SH-SY5Y (cell line): ENCODE results near the gene KIRREL1.

Experiments
- GATA2 ChIP-seq: IDR thresholded peaks from 2 replicates; pipeline ENCODE4 v1.6.1; 2011; ENCODE audit warnings: mild to moderate bottlenecking, low read depth, low read length
- GATA3 ChIP-seq: IDR thresholded peaks from 2 replicates; pipeline ENCODE4 v1.6.1; 2011; ENCODE audit warnings: low read depth, mild to moderate bottlenecking, low read length, moderate library complexity

- no peak for TF ChIP-seq GATA2
- TF ChIP-seq GATA3 = no peak
Measured at GRCh38 chr1:158028969-158029368, 35.5 kb downstream of the KIRREL1 start.
